AG04450 (cell line): ENCODE measurements around the gene ABLIM3. TPM values are rescaled to one million over a fixed set of nuclear protein-coding genes. Genes with fewer than 3 reads are reported as not detected.
A peak's percentile ranks its signal among the peaks of the same experiment; 100 is the strongest.

ENCODE experiments used
- CTCF ChIA-PET: fragments of 300-600, 350-600 bp; formaldehyde crosslinking; extraction: SDS; loops from one replicate; lab custom pipeline; 2022; ENCODE audit warnings: antibody characterized with exemption, inconsistent platforms; lab: Charles Lee
- POLR2A ChIA-PET: fragments of 350-600 bp; formaldehyde crosslinking; extraction: SDS; loops from one replicate; lab custom pipeline; 2021; ENCODE audit warnings: antibody characterized with exemption, inconsistent platforms; lab: Yijun Ruan, JAX
- DNase-seq: peaks from one replicate; pipeline ENCODE4 v3.0.0-alpha.2; 2011; ENCODE audit warnings: low read depth, low spot score
- H3K27ac ChIP-seq: one replicate; pipeline ENCODE4 v1.5.1; 2012; ENCODE audit warnings: low read depth, low read length, control low read depth
- H3K27me3 ChIP-seq: one replicate; pipeline ENCODE4 v1.6.0; 2012; ENCODE audit warnings: low read length; ENCODE audit not compliant: control insufficient read depth, insufficient read depth
- H3K4me3 ChIP-seq: 2 replicates; pipeline ENCODE4 v1.5.1; 2011; ENCODE audit warnings: mild to moderate bottlenecking, low read depth, low read length, control low read depth
- H3K9me3 ChIP-seq: 2 replicates; pipeline ENCODE4 v1.5.1; 2012; ENCODE audit warnings: low read length; ENCODE audit not compliant: control insufficient read depth, insufficient read depth
- CTCF ChIP-seq: IDR thresholded peaks from 2 replicates; pipeline ENCODE4 v1.5.1; 2011; ENCODE audit warnings: low read depth, low read length, control low read depth, inconsistent platforms
- polyA plus RNA-seq: library from polyadenylated mRNA; depleted of rRNA; stranded (reverse); fragments of >200 nt; gene quantifications from 2 replicates; pipeline ENCODE4 v1.2.3, GENCODE V29; 2011

The ABLIM3 gene
- polyA plus RNA-seq, 1 experiment, result 52.6 TPM

GRCh38 chr5:149153751-149154610 is 12.7 kb downstream of the ABLIM3 start:
- no peak for TF ChIP-seq CTCF
- no peak for DNase-seq
- Histone ChIP-seq H3K27ac (peak overlapping the region; percentile 83), H3K9me3 (no peaks in the 10 kb centered on the region), H3K4me3 (no peak overlapping the region), H3K27me3 (no peaks in the 10 kb centered on the region)
- CTCF ChIA-PET, result interaction anchor here (0.5 to 11.9 kb wide), 4 partner anchors 13 to 1649 kb away, joined by 4 to 70 read pairs (median 4); partner anchors contain the start of gene ABLIM3
- POLR2A ChIA-PET, result interaction anchor here (1.0 to 1.6 kb wide), 4 partner anchors 10 to 58 kb away, joined by 3 to 4 read pairs (median 3); no protein-coding TSS in a partner anchor

GRCh38 chr5:149154650-149155049 is 13.4 kb downstream of the ABLIM3 start:
- no peak for DNase-seq
- no peak overlapping the region for H3K27ac ChIP-seq

GRCh38 chr5:149156435-149157083 is 15.3 kb downstream of the ABLIM3 start:
- H3K9me3 ChIP-seq, result no peaks in the 10 kb centered on the region
- H3K27me3 ChIP-seq, result no peaks in the 10 kb centered on the region
- CTCF ChIA-PET, result interaction anchor here (1.0 to 11.9 kb wide), 2 partner anchors 15 to 122 kb away, joined by 4 to 70 read pairs; partner anchors contain the start of gene ABLIM3
- DNase-seq, result no peak
- no peak overlapping the region for H3K4me3 ChIP-seq
- POLR2A ChIA-PET, result interaction anchor here (0.8 kb wide), 1 partner anchor 18 kb away, joined by 4 read pairs; no protein-coding TSS in a partner anchor
- TF ChIP-seq CTCF, result no peak
- no peak overlapping the region for H3K27ac ChIP-seq

More at GRCh38 chr5:149154650-149155049, 13.4 kb downstream of the ABLIM3 start:
- ChIA-PET CTCF (interaction anchor here (0.8 to 11.9 kb wide), 3 partner anchors 13 to 74 kb away, joined by 4 to 70 read pairs (median 5); partner anchors contain the start of gene ABLIM3), POLR2A (interaction anchor here (1.2 to 1.6 kb wide), 2 partner anchors 11 to 20 kb away, joined by 3 to 4 read pairs; no protein-coding TSS in a partner anchor)
- Histone ChIP-seq H3K27me3 (no peaks in the 10 kb centered on the region), H3K9me3 (no peaks in the 10 kb centered on the region), H3K4me3 (no peak overlapping the region)
- no peak for TF ChIP-seq CTCF

GRCh38 chr5:149157330-149157729 is 16.0 kb downstream of the ABLIM3 start:
- H3K9me3 ChIP-seq, result no peaks in the 10 kb centered on the region
- no peak overlapping the region for H3K4me3 ChIP-seq
- no peak for DNase-seq
- no peaks in the 10 kb centered on the region for H3K27me3 ChIP-seq
- POLR2A ChIA-PET, result no interaction called here
- CTCF ChIA-PET, result interaction anchor here (1.2 to 11.9 kb wide), 3 partner anchors 16 to 426 kb away, joined by 4 to 70 read pairs (median 4); partner anchors contain the start of gene ABLIM3
- no peak for TF ChIP-seq CTCF
- H3K27ac ChIP-seq, result no peak overlapping the region
